ENCODE data around the gene LRBA.

DNA sequence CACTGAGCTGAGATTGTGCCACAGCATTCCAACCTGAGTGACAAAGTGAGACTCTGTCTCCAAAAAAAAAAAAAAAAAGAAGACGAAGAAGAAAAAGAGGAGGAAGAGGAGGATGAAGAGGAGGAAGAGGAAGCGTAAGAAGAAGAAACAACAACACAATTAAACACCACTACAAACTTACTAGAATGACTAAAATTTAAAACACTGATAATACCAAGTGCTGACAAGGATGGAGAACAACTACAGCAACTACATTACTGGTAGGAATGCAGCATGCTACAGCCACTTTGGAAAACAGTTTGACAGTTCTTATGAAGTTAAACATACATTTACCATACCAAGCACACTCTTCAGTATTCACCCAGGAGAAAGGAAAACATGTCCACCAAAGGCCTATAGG is 24.1 kb downstream of the LRBA start:
- TF ChIP-seq, protein P1, sequence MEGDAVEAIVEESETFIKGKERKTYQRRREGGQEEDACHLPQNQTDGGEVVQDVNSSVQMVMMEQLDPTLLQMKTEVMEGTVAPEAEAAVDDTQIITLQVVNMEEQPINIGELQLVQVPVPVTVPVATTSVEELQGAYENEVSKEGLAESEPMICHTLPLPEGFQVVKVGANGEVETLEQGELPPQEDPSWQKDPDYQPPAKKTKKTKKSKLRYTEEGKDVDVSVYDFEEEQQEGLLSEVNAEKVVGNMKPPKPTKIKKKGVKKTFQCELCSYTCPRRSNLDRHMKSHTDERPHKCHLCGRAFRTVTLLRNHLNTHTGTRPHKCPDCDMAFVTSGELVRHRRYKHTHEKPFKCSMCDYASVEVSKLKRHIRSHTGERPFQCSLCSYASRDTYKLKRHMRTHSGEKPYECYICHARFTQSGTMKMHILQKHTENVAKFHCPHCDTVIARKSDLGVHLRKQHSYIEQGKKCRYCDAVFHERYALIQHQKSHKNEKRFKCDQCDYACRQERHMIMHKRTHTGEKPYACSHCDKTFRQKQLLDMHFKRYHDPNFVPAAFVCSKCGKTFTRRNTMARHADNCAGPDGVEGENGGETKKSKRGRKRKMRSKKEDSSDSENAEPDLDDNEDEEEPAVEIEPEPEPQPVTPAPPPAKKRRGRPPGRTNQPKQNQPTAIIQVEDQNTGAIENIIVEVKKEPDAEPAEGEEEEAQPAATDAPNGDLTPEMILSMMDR (IDR thresholded peaks at IDR 0.05), result no peak
- TF ChIP-seq POLR2A (IDR thresholded peaks at IDR 0.05; ENCODE audit: low read depth), result no peak
